Thoracic aorta (tissue), 2 donors: ENCODE results near the gene IGF2BP1. TPM values are rescaled to one million over a fixed set of nuclear protein-coding genes. Genes with fewer than 3 reads are reported as not detected.
"Not testable (repeated sequence)": the region's sequence is repeated elsewhere in the genome, so short reads cannot be mapped to it uniquely, and the experiment has no call there.

Experiments used
- ATAC-seq: fragments of 150-250 bp; one replicate; pipeline ENCODE4 v1.8.0; 2017; ENCODE audit warnings: low read depth; ENCODE audit not compliant: insufficient number of reproducible peaks, low FRiP score
- DNase-seq: peaks from one replicate; pipeline ENCODE4 v3.0.0-alpha.2; 2020; ENCODE audit warnings: low spot score
- H3K27ac ChIP-seq, 2 donors: fragments of 200-600 bp; sonication (generic); 1 replicate in 1 of 2; 2 replicates in 1 of 2; pipeline ENCODE4 v1.5.1; 2016; ENCODE audit warnings: mild to moderate bottlenecking in 2 of 2, moderate library complexity in 2 of 2
- H3K27me3 ChIP-seq: fragments of 200-600 bp; sonication (generic); replicated peaks from 2 replicates; pipeline ENCODE4 v1.6.0; 2016; ENCODE audit warnings: mild to moderate bottlenecking; ENCODE audit not compliant: insufficient read depth
- H3K36me3 ChIP-seq: fragments of 200-600 bp; sonication (generic); one replicate; pipeline ENCODE4 v1.5.1; 2016
- H3K4me1 ChIP-seq, 2 donors: fragments of 200-600 bp; sonication (generic); 1 replicate in 1 of 2; 2 replicates in 1 of 2; pipeline versions ENCODE4 v1.5.1 to v1.6.0; 2016; ENCODE audit warnings: low read depth in 2 of 2, mild to moderate bottlenecking in 1 of 2; ENCODE audit not compliant: control insufficient read depth in 1 of 2
- H3K4me3 ChIP-seq: fragments of 200-600 bp; sonication (generic); 2 replicates; pipeline ENCODE4 v1.5.1; 2016; ENCODE audit warnings: mild to moderate bottlenecking
- H3K9me3 ChIP-seq: fragments of 200-600 bp; sonication (generic); 2 replicates; pipeline ENCODE4 v1.5.1; 2016
- total RNA-seq, 2 donors: library from RNA; depleted of rRNA; stranded (reverse); fragments of >200 nt; gene quantifications; one replicate each; pipeline versions ENCODE4 v1.1.0 to v1.2.3, GENCODE V29; 2016
- TF ChIP-seq, protein P1 (sequence below): fragments of 200-600 bp; sonication (generic); IDR thresholded peaks from one replicate; pipeline ENCODE4 v1.5.1; 2019; ENCODE audit warnings: antibody characterized with exemption

Gene IGF2BP1
- total RNA-seq, 2 donors from 2014 or later, result 0.07 TPM; not detected in 1

DNA sequence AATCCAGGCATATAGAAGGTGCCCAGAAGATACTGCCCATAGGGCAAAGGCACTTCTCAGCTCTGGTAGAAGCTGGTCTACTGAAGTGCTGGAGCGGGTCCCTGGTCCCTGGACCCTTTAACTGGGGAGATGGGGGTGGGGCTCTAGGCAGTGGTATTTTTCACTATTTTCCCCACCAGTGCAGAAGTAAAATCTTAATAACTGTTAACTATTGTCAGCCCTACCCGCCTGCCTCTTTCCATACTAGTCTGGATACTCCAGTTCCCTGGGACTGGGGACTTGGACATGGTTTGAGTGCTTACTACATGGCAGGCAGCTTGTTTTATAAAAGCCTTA, 24.6 kb downstream of the IGF2BP1 start:
- no peak for ATAC-seq
- peaks cover 0 to 4% of the 10 kb centered on the region in 2 donors for H3K4me1 ChIP-seq

DNA sequence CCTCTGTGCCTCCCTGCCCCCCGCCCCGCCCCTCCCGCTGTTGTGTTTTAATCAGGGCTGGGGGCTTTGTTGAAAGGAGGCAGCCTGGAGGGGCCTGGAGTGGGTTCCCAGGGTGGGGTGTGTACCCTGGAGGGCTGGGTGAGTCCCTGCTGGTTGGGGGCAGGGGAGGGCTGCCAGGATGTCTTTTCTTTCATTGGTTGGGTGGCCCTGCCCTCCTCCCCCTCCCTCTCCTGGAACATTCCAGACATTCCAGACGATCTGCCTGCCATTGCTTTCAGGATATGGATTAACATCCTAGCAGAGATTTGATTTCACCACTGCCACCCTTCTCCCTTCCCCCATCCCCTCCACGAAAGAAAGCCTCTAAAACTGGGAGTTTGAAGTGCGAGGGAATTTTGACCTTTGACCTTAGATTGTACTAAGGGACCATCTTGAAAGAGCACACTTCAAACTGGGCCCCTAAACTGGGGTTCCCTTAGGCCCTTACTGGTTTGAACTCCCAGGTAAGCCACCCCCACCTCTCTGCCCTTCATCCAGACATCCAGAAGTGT, 25.3 kb downstream of the IGF2BP1 start:
- TF ChIP-seq, protein P1, sequence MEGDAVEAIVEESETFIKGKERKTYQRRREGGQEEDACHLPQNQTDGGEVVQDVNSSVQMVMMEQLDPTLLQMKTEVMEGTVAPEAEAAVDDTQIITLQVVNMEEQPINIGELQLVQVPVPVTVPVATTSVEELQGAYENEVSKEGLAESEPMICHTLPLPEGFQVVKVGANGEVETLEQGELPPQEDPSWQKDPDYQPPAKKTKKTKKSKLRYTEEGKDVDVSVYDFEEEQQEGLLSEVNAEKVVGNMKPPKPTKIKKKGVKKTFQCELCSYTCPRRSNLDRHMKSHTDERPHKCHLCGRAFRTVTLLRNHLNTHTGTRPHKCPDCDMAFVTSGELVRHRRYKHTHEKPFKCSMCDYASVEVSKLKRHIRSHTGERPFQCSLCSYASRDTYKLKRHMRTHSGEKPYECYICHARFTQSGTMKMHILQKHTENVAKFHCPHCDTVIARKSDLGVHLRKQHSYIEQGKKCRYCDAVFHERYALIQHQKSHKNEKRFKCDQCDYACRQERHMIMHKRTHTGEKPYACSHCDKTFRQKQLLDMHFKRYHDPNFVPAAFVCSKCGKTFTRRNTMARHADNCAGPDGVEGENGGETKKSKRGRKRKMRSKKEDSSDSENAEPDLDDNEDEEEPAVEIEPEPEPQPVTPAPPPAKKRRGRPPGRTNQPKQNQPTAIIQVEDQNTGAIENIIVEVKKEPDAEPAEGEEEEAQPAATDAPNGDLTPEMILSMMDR, result no peak
- H3K4me3 ChIP-seq, result no peak overlapping the region
- no peaks in the 10 kb centered on the region for H3K9me3 ChIP-seq
- ATAC-seq, result no peak
- no peak overlapping the region for H3K27ac ChIP-seq
- no peaks in the 10 kb centered on the region for H3K4me1 ChIP-seq
- H3K27me3 ChIP-seq, result no peaks in the 10 kb centered on the region
- no peak for DNase-seq
- H3K36me3 ChIP-seq, result no peaks in the 10 kb centered on the region

More for the DNA sequence above, 24.6 kb downstream of the IGF2BP1 start:
- no peaks in the 10 kb centered on the region for H3K27me3 ChIP-seq
- DNase-seq, result no peak
- no peaks in the 10 kb centered on the region for H3K36me3 ChIP-seq
- TF ChIP-seq, protein P1, result no peak
- no peak overlapping the region for H3K27ac ChIP-seq
- H3K4me3 ChIP-seq, result no peak overlapping the region
- H3K9me3 ChIP-seq, result no peaks in the 10 kb centered on the region

DNA sequence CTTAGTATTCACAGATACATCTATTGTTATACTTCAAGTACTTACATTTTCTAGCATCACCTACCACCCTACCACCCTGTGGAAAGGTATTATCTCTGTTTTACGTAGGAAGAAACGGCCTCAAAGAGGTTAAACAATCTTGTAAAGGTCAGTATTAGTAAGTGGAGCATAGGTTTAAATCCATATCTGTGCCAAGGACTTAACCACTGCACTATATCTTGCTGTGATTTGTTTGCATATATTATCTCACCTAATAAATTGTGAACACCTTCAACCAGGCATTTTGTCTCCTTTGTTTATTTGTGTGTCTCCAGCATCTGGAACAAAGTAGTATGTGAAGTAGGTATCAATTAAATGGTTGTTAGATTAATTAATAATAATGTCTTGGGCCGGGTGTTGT, 27.3 kb downstream of the IGF2BP1 start:
- Histone ChIP-seq H3K36me3 (no peaks in the 10 kb centered on the region), H3K4me3 (no peak overlapping the region), H3K27me3 (no peaks in the 10 kb centered on the region), H3K4me1 (no peaks in the 10 kb centered on the region), H3K27ac (no peak overlapping the region), H3K9me3 (no peaks in the 10 kb centered on the region)
- DNase-seq, result no peak
- TF ChIP-seq, protein P1, result no peak
- ATAC-seq, result no peak

DNA sequence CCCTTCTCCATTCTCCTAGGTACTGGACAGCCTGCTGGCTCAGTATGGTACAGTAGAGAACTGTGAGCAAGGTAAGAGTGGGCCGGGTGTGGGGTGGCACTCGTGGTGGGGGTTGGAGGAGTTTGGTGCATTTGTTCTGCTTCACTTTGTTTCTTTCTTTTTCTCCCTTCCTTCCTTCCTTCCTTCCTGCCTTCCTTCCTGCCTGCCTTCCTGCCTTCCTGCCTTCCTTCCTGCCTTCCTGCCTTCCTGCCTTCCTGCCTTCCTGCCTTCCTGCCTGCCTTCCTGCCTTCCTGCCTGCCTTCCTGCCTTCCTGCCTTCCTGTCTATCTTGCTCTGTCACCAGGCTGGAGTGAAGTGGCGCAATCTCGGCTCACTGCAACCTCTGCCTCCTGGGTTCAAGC, 29.3 kb downstream of the IGF2BP1 start:
- H3K36me3 ChIP-seq, H3K27ac ChIP-seq, H3K9me3 ChIP-seq, ATAC-seq, H3K27me3 ChIP-seq, H3K4me3 ChIP-seq, DNase-seq, H3K4me1 ChIP-seq: not testable (repeated sequence)

DNA sequence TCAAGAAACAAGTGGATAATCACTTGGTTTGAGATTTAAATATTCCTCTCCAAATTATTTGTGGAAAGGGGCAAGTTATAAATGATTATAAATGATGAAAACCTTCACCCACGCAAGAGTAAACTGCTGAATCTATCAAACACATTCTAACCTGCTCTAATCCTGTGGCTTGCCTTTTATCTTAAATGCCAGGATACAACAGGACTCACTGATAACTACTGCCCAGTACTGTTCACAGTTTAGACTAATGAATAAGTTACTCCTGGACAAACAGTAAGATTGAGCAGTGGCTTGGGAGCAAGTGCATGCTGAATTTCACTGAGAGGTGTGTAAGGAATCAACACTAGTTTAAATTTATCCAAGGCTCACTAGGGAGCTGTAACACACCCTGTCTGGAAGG, 31.1 kb downstream of the IGF2BP1 start:
- no peak overlapping the region for H3K27ac ChIP-seq
- ATAC-seq (no peak), DNase-seq (no peak)
- no peaks in the 10 kb centered on the region for H3K36me3 ChIP-seq
- TF ChIP-seq, protein P1, result no peak
- H3K27me3 ChIP-seq, result no peaks in the 10 kb centered on the region
- H3K9me3 ChIP-seq, result no peaks in the 10 kb centered on the region
- no peaks in the 10 kb centered on the region for H3K4me1 ChIP-seq
- no peak overlapping the region for H3K4me3 ChIP-seq

DNA sequence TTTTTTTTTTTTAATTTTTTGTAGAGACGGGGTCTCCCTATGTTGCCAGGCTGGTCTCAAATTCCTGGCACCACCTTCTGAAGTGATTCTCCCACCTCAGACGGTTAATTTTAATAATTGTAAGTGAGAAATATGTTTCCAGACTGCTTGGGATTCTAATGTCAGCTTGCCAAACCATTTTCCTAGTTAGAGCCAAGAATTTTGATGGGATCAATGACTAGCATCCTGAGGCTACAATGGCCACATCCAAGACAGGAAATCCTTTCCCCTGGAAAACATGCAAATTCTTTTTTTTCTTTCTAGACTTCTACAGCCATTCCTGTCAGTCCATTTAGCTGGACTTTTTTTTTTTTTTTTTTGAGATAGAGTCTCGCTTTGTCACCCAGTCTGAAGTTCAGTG, 32.6 kb downstream of the IGF2BP1 start:
- Histone ChIP-seq H3K4me3 (no peak overlapping the region), H3K4me1 (no peaks in the 10 kb centered on the region), H3K27ac (no peak overlapping the region), H3K36me3 (no peaks in the 10 kb centered on the region), H3K9me3 (no peaks in the 10 kb centered on the region), H3K27me3 (no peaks in the 10 kb centered on the region)
- TF ChIP-seq, protein P1, result no peak
- ATAC-seq (no peak), DNase-seq (no peak)
